Smooth muscle cell (in vitro differentiated cells): ENCODE measurements around the gene HS6ST3. TPM values are rescaled to one million over a fixed set of nuclear protein-coding genes. Genes with fewer than 3 reads are reported as not detected.

ENCODE experiments used
- DNase-seq: peaks from one replicate; lab custom pipeline; 2025; ENCODE audit not compliant: unreplicated experiment; lab: John Stamatoyannopoulos, UW
- H2AFZ ChIP-seq: fragments of 200-600 bp; sonication (generic); 2 replicates; pipeline ENCODE4 v1.6.0; 2016; ENCODE audit warnings: antibody characterized with exemption, low read depth, mild to moderate bottlenecking
- H3F3A ChIP-seq: fragments of 200-600 bp; sonication (generic); 2 replicates; pipeline ENCODE4 v1.6.0; 2017; ENCODE audit warnings: antibody characterized with exemption, low read depth
- H3K27ac ChIP-seq: fragments of 200-600 bp; sonication (generic); 2 replicates; pipeline ENCODE4 v1.5.1; 2016; ENCODE audit warnings: low read depth, mild to moderate bottlenecking
- H3K27me3 ChIP-seq: fragments of 200-600 bp; sonication (generic); 2 replicates; pipeline ENCODE4 v1.6.1; 2016; ENCODE audit warnings: low read depth, mild to moderate bottlenecking
- H3K36me3 ChIP-seq: fragments of 200-600 bp; sonication (generic); 2 replicates; pipeline ENCODE4 v1.5.1; 2016; ENCODE audit warnings: low read depth
- H3K4me1 ChIP-seq: fragments of 200-600 bp; sonication (generic); 2 replicates; pipeline ENCODE4 v1.5.1; 2016; ENCODE audit warnings: low read depth
- H3K4me2 ChIP-seq: fragments of 200-600 bp; sonication (generic); 2 replicates; pipeline ENCODE4 v1.6.0; 2016; ENCODE audit warnings: mild to moderate bottlenecking
- H3K4me3 ChIP-seq: fragments of 200-600 bp; sonication (generic); 2 replicates; pipeline ENCODE4 v1.5.1; 2016; ENCODE audit warnings: mild to moderate bottlenecking
- H3K79me2 ChIP-seq: fragments of 200-600 bp; sonication (generic); 2 replicates; pipeline ENCODE4 v1.6.0; 2016; ENCODE audit warnings: low read depth, mild to moderate bottlenecking
- H3K9ac ChIP-seq: fragments of 200-600 bp; sonication (generic); 2 replicates; pipeline ENCODE4 v1.6.0; 2016; ENCODE audit warnings: low read depth
- H3K9me3 ChIP-seq: fragments of 200-600 bp; sonication (generic); replicated peaks from 2 replicates; pipeline ENCODE4 v1.5.1; 2016; ENCODE audit warnings: low read depth
- H4K20me1 ChIP-seq: fragments of 200-600 bp; sonication (generic); 2 replicates; pipeline ENCODE4 v1.6.0; 2016; ENCODE audit warnings: low read depth
- WGBS: methylation state at CpG from one replicate; pipeline ENCODE4 v1.1.7; 2016; ENCODE audit warnings: low lambda C conversion rate; 5-methylcytosine and 5-hydroxymethylcytosine counted together
- polyA plus RNA-seq: library from polyadenylated mRNA; unstranded; fragments of >200 nt; fragmentation: Nextera tagmentation; extraction: Ambion mirVana; gene quantifications from 2 replicates; pipeline ENCODE4 v1.2.1, GENCODE V29; 2016
- total RNA-seq: library from RNA; depleted of rRNA; stranded (reverse); fragments of >200 nt; gene quantifications from 2 replicates; pipeline ENCODE4 v1.2.3, GENCODE V29; 2014
- TF ChIP-seq, protein P1 (sequence below): fragments of 200-600 bp; sonication (generic); IDR thresholded peaks from 2 replicates; pipeline ENCODE4 v1.5.1; 2017; ENCODE audit warnings: borderline replicate concordance, mild to moderate bottlenecking, antibody characterized with exemption; ENCODE audit not compliant: insufficient read depth, poor library complexity, severe bottlenecking

HS6ST3 gene
- total and polyA plus RNA-seq, 2 experiments from 2014 or later: 0.09 TPM; not detected in 1

DNA sequence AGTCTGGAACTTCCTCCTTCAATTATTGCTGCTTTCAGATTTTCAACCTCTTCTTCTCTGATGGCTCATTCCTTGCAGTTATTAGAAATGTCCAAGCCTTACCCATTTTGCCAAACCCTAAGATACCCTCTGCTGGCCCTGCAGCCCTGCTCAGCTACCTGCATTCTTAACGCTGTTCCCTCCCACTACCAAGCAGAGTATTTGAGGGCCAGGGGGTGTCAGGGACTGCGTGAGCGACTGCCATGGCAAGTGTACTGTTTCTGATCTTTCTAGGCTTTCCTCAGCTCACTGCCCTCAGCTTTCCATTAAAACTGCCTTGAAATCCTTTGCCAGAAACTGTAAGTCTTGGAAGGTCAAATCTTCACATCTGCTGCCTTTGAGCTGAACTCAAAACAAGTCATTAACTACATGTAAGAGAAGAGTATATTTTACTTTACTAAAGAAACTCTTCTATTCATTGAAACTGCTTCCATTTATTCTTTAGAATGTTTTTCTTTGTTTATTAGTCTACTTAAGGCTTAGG, 41.0 kb downstream of the HS6ST3 start:
- no peak overlapping the region for H3K9ac ChIP-seq
- H3K4me2 ChIP-seq: no peak overlapping the region
- no peaks in the 10 kb centered on the region for H3K9me3 ChIP-seq
- H3K4me3 ChIP-seq: no peak overlapping the region
- H3K36me3 ChIP-seq: no peaks in the 10 kb centered on the region
- no peak for DNase-seq
- H3K27me3 ChIP-seq: no peaks in the 10 kb centered on the region
- no peak overlapping the region for H2AFZ ChIP-seq
- no peaks in the 10 kb centered on the region for H3F3A ChIP-seq
- H3K27ac ChIP-seq: no peak overlapping the region
- H3K4me1 ChIP-seq: no peaks in the 10 kb centered on the region
- H3K79me2 ChIP-seq: no peaks in the 10 kb centered on the region
- 62% methylated on average over 3 of the region's 3 CpGs for WGBS
- TF ChIP-seq, protein P1, sequence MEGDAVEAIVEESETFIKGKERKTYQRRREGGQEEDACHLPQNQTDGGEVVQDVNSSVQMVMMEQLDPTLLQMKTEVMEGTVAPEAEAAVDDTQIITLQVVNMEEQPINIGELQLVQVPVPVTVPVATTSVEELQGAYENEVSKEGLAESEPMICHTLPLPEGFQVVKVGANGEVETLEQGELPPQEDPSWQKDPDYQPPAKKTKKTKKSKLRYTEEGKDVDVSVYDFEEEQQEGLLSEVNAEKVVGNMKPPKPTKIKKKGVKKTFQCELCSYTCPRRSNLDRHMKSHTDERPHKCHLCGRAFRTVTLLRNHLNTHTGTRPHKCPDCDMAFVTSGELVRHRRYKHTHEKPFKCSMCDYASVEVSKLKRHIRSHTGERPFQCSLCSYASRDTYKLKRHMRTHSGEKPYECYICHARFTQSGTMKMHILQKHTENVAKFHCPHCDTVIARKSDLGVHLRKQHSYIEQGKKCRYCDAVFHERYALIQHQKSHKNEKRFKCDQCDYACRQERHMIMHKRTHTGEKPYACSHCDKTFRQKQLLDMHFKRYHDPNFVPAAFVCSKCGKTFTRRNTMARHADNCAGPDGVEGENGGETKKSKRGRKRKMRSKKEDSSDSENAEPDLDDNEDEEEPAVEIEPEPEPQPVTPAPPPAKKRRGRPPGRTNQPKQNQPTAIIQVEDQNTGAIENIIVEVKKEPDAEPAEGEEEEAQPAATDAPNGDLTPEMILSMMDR: no peak
- H4K20me1 ChIP-seq: no peaks in the 10 kb centered on the region

- Histone ChIP-seq H3K36me3 (no peaks in the 10 kb centered on the region), H4K20me1 (no peaks in the 10 kb centered on the region), H3K9ac (no peak overlapping the region), H3K27ac (no peak overlapping the region), H3K79me2 (no peaks in the 10 kb centered on the region), H2AFZ (no peak overlapping the region), H3K4me3 (no peak overlapping the region), H3K27me3 (no peaks in the 10 kb centered on the region), H3K4me1 (no peaks in the 10 kb centered on the region), H3K4me2 (no peak overlapping the region), H3F3A (no peaks in the 10 kb centered on the region), H3K9me3 (no peaks in the 10 kb centered on the region)
- 61% methylated on average over 3 of the region's 3 CpGs for WGBS
- DNase-seq: no peak
- TF ChIP-seq, protein P1: peak; percentile 31
Observed at GRCh38 chr13:96141032-96141431, 51.1 kb downstream of the HS6ST3 start.

DNA sequence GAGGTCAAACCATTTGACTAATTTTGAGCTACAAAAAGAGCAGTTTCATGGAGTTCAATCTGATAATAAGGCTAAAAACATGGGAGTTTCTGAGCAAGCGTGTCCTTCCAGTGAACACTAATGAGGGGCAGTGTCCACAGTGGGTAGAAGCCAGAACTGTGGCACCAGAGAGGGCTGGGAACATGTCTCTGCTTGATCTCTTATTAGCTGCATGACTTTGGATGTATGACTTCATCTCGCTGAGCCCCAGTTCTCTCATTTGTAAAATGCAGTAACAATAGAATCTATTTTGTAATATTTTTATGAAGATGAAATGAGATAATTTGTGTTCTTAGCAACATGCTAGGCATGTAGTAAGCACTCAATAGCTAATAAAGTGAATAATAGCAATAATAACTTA, 69.8 kb downstream of the HS6ST3 start:
- TF ChIP-seq, protein P1: no peak
- H3K4me2 ChIP-seq: no peak overlapping the region
- H3F3A ChIP-seq: no peaks in the 10 kb centered on the region
- no peak overlapping the region for H2AFZ ChIP-seq
- H3K27me3 ChIP-seq: no peaks in the 10 kb centered on the region
- 84% methylated on average over 2 of the region's 2 CpGs for WGBS
- no peaks in the 10 kb centered on the region for H3K79me2 ChIP-seq
- no peaks in the 10 kb centered on the region for H3K36me3 ChIP-seq
- H3K27ac ChIP-seq: no peak overlapping the region
- H4K20me1 ChIP-seq: no peaks in the 10 kb centered on the region
- no peaks in the 10 kb centered on the region for H3K4me1 ChIP-seq
- H3K9me3 ChIP-seq: no peaks in the 10 kb centered on the region
- no peak overlapping the region for H3K4me3 ChIP-seq
- DNase-seq: no peak
- no peak overlapping the region for H3K9ac ChIP-seq

GRCh38 chr13:96161141-96161540, 71.2 kb downstream of the HS6ST3 start:
- H3K27ac ChIP-seq: no peak overlapping the region
- H4K20me1 ChIP-seq: no peaks in the 10 kb centered on the region
- no peak overlapping the region for H3K4me3 ChIP-seq
- H3K4me2 ChIP-seq: no peak overlapping the region
- no peaks in the 10 kb centered on the region for H3F3A ChIP-seq
- no peaks in the 10 kb centered on the region for H3K4me1 ChIP-seq
- no peak overlapping the region for H3K9ac ChIP-seq
- H3K79me2 ChIP-seq: no peaks in the 10 kb centered on the region
- H2AFZ ChIP-seq: no peak overlapping the region
- WGBS: 70% methylated on average over 3 of the region's 3 CpGs
- TF ChIP-seq, protein P1: no peak
- no peak for DNase-seq
- H3K9me3 ChIP-seq: no peaks in the 10 kb centered on the region
- no peaks in the 10 kb centered on the region for H3K36me3 ChIP-seq
- H3K27me3 ChIP-seq: no peaks in the 10 kb centered on the region
